SU-DHL-6 (cell line): ENCODE data around the gene RPS26.

Experiments used
- EZH2phosphoT487 ChIP-seq: fragments of 200-600 bp; sonication (generic), shearing (Covaris generic); conservative IDR thresholded peaks from 2 replicates; pipeline ENCODE4 v1.6.1; 2018; ENCODE audit warnings: mild to moderate bottlenecking, antibody characterized with exemption, low read length, moderate library complexity, mixed read lengths
- TF ChIP-seq, protein P1 (sequence below): fragments of 200-600 bp; sonication (generic); IDR thresholded peaks from one replicate; pipeline ENCODE4 v1.5.1; 2017; ENCODE audit warnings: antibody characterized with exemption, mild to moderate bottlenecking, low read length, moderate library complexity; ENCODE audit not compliant: insufficient read depth, poor library complexity, severe bottlenecking

DNA sequence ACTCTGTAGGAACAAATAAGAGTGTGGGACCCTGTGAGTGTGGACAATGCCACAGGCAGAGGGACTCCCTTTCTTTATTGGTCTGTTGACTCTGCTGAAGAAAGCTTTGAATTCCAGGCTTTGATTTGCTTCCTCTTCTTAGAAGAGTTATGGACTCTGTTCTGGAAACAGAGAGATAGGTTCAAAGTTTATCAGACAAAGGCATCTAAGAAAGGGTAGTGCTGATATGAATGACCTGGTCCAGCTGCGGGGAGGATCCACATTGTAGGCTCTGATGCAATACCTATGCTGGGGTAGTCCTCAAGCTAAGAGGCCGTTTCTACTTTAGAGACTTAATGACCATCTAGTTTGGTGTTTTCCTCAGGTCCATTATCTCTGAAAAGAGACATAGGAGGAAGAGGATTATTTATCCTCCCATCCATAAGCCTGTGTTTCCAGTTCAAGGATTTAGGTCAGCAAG, 31.6 kb upstream of the RPS26 start:
- TF ChIP-seq, protein P1, sequence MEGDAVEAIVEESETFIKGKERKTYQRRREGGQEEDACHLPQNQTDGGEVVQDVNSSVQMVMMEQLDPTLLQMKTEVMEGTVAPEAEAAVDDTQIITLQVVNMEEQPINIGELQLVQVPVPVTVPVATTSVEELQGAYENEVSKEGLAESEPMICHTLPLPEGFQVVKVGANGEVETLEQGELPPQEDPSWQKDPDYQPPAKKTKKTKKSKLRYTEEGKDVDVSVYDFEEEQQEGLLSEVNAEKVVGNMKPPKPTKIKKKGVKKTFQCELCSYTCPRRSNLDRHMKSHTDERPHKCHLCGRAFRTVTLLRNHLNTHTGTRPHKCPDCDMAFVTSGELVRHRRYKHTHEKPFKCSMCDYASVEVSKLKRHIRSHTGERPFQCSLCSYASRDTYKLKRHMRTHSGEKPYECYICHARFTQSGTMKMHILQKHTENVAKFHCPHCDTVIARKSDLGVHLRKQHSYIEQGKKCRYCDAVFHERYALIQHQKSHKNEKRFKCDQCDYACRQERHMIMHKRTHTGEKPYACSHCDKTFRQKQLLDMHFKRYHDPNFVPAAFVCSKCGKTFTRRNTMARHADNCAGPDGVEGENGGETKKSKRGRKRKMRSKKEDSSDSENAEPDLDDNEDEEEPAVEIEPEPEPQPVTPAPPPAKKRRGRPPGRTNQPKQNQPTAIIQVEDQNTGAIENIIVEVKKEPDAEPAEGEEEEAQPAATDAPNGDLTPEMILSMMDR = no peak
- TF ChIP-seq EZH2phosphoT487 = no peak
